Lung (tissue), 12 donors: ENCODE results near the gene BTN3A1. TPM values are rescaled to one million over a fixed set of nuclear protein-coding genes. Genes with fewer than 3 reads are reported as not detected.

ENCODE experiments used
- ATAC-seq: fragments of 200-7000 bp; cut with Tn5 transposase; one replicate; pipeline ENCODE4 v1.9.1; 2020; ENCODE audit warnings: moderate number of reproducible peaks; ENCODE audit not compliant: insufficient read depth, low FRiP score
- DNase-seq, 3 donors: peaks; one replicate each; pipeline ENCODE4 v3.0.0-alpha.2; 2013 to 2017
- H3K27ac ChIP-seq, 2 donors: one replicate each; pipeline ENCODE4 v1.5.1; 2013; ENCODE audit warnings: mild to moderate bottlenecking in 2 of 2, moderate library complexity in 2 of 2, control low read depth in 1 of 2, inconsistent platforms in 1 of 2, low read depth in 1 of 2, low read length in 1 of 2
- H3K27me3 ChIP-seq, 3 donors: one replicate each; pipeline ENCODE4 v1.5.1; 2013; ENCODE audit warnings: low read length in 2 of 3; ENCODE audit not compliant: control insufficient read depth in 3 of 3, insufficient read depth in 3 of 3
- H3K36me3 ChIP-seq, 4 donors: one replicate each; pipeline ENCODE4 v1.5.1; 2013; ENCODE audit warnings: low read length in 4 of 4, mild to moderate bottlenecking in 1 of 4, moderate library complexity in 1 of 4; ENCODE audit not compliant: control insufficient read depth in 4 of 4, insufficient read depth in 4 of 4
- H3K4me1 ChIP-seq, 5 donors: one replicate each; pipeline ENCODE4 v1.5.1; 2013; ENCODE audit warnings: low read length in 5 of 5, mild to moderate bottlenecking in 2 of 5, moderate library complexity in 1 of 5; ENCODE audit not compliant: control insufficient read depth in 5 of 5, insufficient read depth in 5 of 5
- H3K4me3 ChIP-seq: one replicate; pipeline ENCODE4 v1.5.1; 2013; ENCODE audit warnings: mild to moderate bottlenecking, control low read depth, moderate library complexity
- H3K9ac ChIP-seq, 2 donors: one replicate each; pipeline ENCODE4 v1.5.1; 2013; ENCODE audit warnings: low read length in 2 of 2, control low read depth in 1 of 2; ENCODE audit not compliant: insufficient read depth in 1 of 2
- H3K9me3 ChIP-seq, 4 donors: one replicate each; pipeline ENCODE4 v1.5.1; 2013; ENCODE audit warnings: low read length in 3 of 4, mild to moderate bottlenecking in 1 of 4, moderate library complexity in 1 of 4; ENCODE audit not compliant: control insufficient read depth in 4 of 4, insufficient read depth in 3 of 4
- CTCF ChIP-seq: IDR thresholded peaks from 2 replicates; pipeline ENCODE4 v1.5.1; 2012; ENCODE audit warnings: mild to moderate bottlenecking; ENCODE audit errors: control extremely low read depth, extremely low read depth
- WGBS, 2 donors: extraction: QIAGEN DNeasy Blood & Tissue Kit; methylation state at CpG; one replicate each; pipeline ENCODE4 v1.1.7; 2013; 5-methylcytosine and 5-hydroxymethylcytosine counted together
- polyA plus RNA-seq, 2 donors: library from polyadenylated mRNA; stranded (reverse); fragments of 200-250 nt; gene quantifications; one replicate each; pipeline ENCODE4 v1.2.1, GENCODE V29; 2013
- total RNA-seq, 2 donors: library from RNA; depleted of rRNA in 1 of 2; stranded (reverse); fragments of >200 nt in 1 of 2; gene quantifications; one replicate each; pipeline ENCODE4 v1.2.1, GENCODE V29; 2014 to 2021
- donor health status: control.
- donor health status: control.
- donor health status: Bipolar disorder and iron deficiency.
- donor health status: healthy.
- donor health status: DM: yes; HTN: yes; CAD: no.

The BTN3A1 gene
- total and polyA plus RNA-seq, 4 donors: 14.4 to 60.1 (median 22.5) TPM

- no peak for TF ChIP-seq CTCF
- 79 to 83% methylated on average over 4 of the region's 4 CpGs for WGBS, 2 donors
- H3K27me3 ChIP-seq: no peaks in the 10 kb centered on the region
- no peak overlapping the region for H3K27ac ChIP-seq
- no peak overlapping the region for H3K4me3 ChIP-seq
- DNase-seq: peak in 1 of 3 donors; percentile 9
- peaks cover 0 to 2% (median 0%) of the 10 kb centered on the region in 5 donors for H3K4me1 ChIP-seq
- peaks cover 0 to 8% (median 4%) of the 10 kb centered on the region in 4 donors for H3K36me3 ChIP-seq
- ATAC-seq: no peak
- H3K9me3 ChIP-seq: no peaks in the 10 kb centered on the region
- H3K9ac ChIP-seq: no peak overlapping the region
These were observed 9.0 kb upstream of the BTN3A1 start for GRCh38 chr6:26392932-26393636.

GRCh38 chr6:26394289-26394688, 7.8 kb upstream of the BTN3A1 start:
- H3K27me3 ChIP-seq: no peaks in the 10 kb centered on the region
- H3K36me3 ChIP-seq: peaks cover 0 to 8% (median 4%) of the 10 kb centered on the region in 4 donors
- H3K9ac ChIP-seq: no peak overlapping the region
- peak in 2 of 3 donors; percentile 13 to 19 for DNase-seq
- H3K4me3 ChIP-seq: no peak overlapping the region
- TF ChIP-seq CTCF: no peak
- WGBS, 2 donors: 95 to 100% methylated on average over 1 of the region's 1 CpG
- no peak for ATAC-seq
- H3K4me1 ChIP-seq: peaks cover 0 to 2% (median 0%) of the 10 kb centered on the region in 5 donors
- H3K27ac ChIP-seq: no peak overlapping the region
- no peaks in the 10 kb centered on the region for H3K9me3 ChIP-seq

- Histone ChIP-seq H3K27me3 (no peaks in the 10 kb centered on the region), H3K9me3 (no peaks in the 10 kb centered on the region), H3K36me3 (no peaks in the 10 kb centered on the region), H3K4me1 (peaks cover 0 to 15% (median 0%) of the 10 kb centered on the region in 5 donors), H3K4me3 (no peak overlapping the region), H3K27ac (no peak overlapping the region), H3K9ac (no peak overlapping the region)
- DNase-seq (no peak), ATAC-seq (no peak)
- WGBS, 2 donors: 71 to 74% methylated on average over 1 of the region's 1 CpG
- no peak for TF ChIP-seq CTCF
These were observed 3.5 kb upstream of the BTN3A1 start for GRCh38 chr6:26398555-26398954.
